HG02571 (cell line): ENCODE measurements around the gene ZNF335.
"Not testable (repeated sequence)": the region's sequence is repeated elsewhere in the genome, so short reads cannot be mapped to it uniquely, and the experiment has no call there.

Experiments used
- ATAC-seq: cut with Tn5 transposase; IDR thresholded peaks from one replicate; pipeline ENCODE4 v1.9.1; 2021; ENCODE audit warnings: mild to moderate bottlenecking, moderate library complexity; ENCODE audit not compliant: unreplicated experiment

ZNF335 gene

GRCh38 chr20:46001498-46001897, 29.5 kb upstream of the ZNF335 start:
- ATAC-seq, result no peak

GRCh38 chr20:46000262-46000996, 28.4 kb upstream of the ZNF335 start:
- ATAC-seq, result no peak

GRCh38 chr20:45999557-46000261, 27.7 kb upstream of the ZNF335 start:
- no peak for ATAC-seq

- no peak for ATAC-seq
Measured at GRCh38 chr20:45998761-45999160, 26.8 kb upstream of the ZNF335 start.

GRCh38 chr20:45998337-45998736, 26.3 kb upstream of the ZNF335 start:
- ATAC-seq, result no peak

- ATAC-seq, result no peak
Measured at GRCh38 chr20:45997187-45997586, 25.2 kb upstream of the ZNF335 start.

GRCh38 chr20:45995495-45996097, 23.6 kb upstream of the ZNF335 start:
- not testable (repeated sequence) for ATAC-seq

GRCh38 chr20:45994761-45995493, 22.9 kb upstream of the ZNF335 start:
- no peak for ATAC-seq

- no peak for ATAC-seq
Measured at GRCh38 chr20:45993197-45993951, 21.4 kb upstream of the ZNF335 start.

GRCh38 chr20:45991616-45992015, 19.6 kb upstream of the ZNF335 start:
- no peak for ATAC-seq

- not testable (repeated sequence) for ATAC-seq
Measured at GRCh38 chr20:45988830-45989229, 16.8 kb upstream of the ZNF335 start.

- no peak for ATAC-seq
Measured at GRCh38 chr20:45987108-45987780, 15.2 kb upstream of the ZNF335 start.

GRCh38 chr20:45985573-45985972, 13.6 kb upstream of the ZNF335 start:
- ATAC-seq, result no peak

GRCh38 chr20:45983279-45983743, 11.3 kb upstream of the ZNF335 start:
- ATAC-seq, result no peak

- no peak for ATAC-seq
Measured at GRCh38 chr20:45981261-45981660, 9.3 kb upstream of the ZNF335 start.

GRCh38 chr20:45976086-45976485, 4.1 kb upstream of the ZNF335 start:
- ATAC-seq, result no peak

GRCh38 chr20:45975686-45976085, 3.7 kb upstream of the ZNF335 start:
- ATAC-seq, result no peak

GRCh38 chr20:45974896-45975565, 3.0 kb upstream of the ZNF335 start:
- ATAC-seq, result no peak

GRCh38 chr20:45972500-45973183, 639 bp upstream of the ZNF335 start:
- ATAC-seq, result no peak
